Tibial nerve (tissue), 4 donors: ENCODE data around the gene ATAD3B.
"Not testable (repeated sequence)": the region's sequence is repeated elsewhere in the genome, so short reads cannot be mapped to it uniquely, and the experiment has no call there.

ENCODE experiments used
- EP300 ChIP-seq, 2 donors: sonication (generic); formaldehyde crosslinking; IDR thresholded peaks; one replicate each; pipeline ENCODE4 v1.6.1; 2017; ENCODE audit warnings: antibody characterized with exemption in 2 of 2, mild to moderate bottlenecking in 1 of 2
- POLR2A ChIP-seq, 2 donors: fragments of 450-650 bp; IDR thresholded peaks; one replicate each; pipeline ENCODE4 v1.6.1; 2017; ENCODE audit warnings: antibody characterized with exemption in 2 of 2, mild to moderate bottlenecking in 2 of 2, moderate library complexity in 2 of 2
- TF ChIP-seq, protein P1 (sequence below), 5 experiments: fragments of 200-600 bp in 3 of 5; fragments of 450-650 bp in 2 of 5; sonication (generic) in 3 of 5; IDR thresholded peaks; one replicate each; pipeline ENCODE4 v1.5.1; 2016 to 2019; ENCODE audit warnings: antibody characterized with exemption in 5 of 5, mild to moderate bottlenecking in 3 of 5, moderate library complexity in 2 of 5

GRCh38 chr1:1459711-1460110 is 11.9 kb upstream of the ATAD3B start:
- TF ChIP-seq, protein P1, sequence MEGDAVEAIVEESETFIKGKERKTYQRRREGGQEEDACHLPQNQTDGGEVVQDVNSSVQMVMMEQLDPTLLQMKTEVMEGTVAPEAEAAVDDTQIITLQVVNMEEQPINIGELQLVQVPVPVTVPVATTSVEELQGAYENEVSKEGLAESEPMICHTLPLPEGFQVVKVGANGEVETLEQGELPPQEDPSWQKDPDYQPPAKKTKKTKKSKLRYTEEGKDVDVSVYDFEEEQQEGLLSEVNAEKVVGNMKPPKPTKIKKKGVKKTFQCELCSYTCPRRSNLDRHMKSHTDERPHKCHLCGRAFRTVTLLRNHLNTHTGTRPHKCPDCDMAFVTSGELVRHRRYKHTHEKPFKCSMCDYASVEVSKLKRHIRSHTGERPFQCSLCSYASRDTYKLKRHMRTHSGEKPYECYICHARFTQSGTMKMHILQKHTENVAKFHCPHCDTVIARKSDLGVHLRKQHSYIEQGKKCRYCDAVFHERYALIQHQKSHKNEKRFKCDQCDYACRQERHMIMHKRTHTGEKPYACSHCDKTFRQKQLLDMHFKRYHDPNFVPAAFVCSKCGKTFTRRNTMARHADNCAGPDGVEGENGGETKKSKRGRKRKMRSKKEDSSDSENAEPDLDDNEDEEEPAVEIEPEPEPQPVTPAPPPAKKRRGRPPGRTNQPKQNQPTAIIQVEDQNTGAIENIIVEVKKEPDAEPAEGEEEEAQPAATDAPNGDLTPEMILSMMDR (IDR thresholded peaks at IDR 0.05) = not testable (repeated sequence)
- TF ChIP-seq POLR2A, EP300 (IDR thresholded peaks at IDR 0.05): not testable (repeated sequence)
